Hindlimb muscle (tissue), 1 donor: Measurements from ENCODE around the gene CLEC6A. TPM values are rescaled to one million over a fixed set of nuclear protein-coding genes. Genes with fewer than 3 reads are reported as not detected.
"Not testable (repeated sequence)": the region's sequence is repeated elsewhere in the genome, so short reads cannot be mapped to it uniquely, and the experiment has no call there.

Experiments used
- DNase-seq: peaks from one replicate; pipeline ENCODE4 v3.0.0-alpha.2; 2013
- polyA plus RNA-seq: library from polyadenylated mRNA; unstranded; fragments of 120-200 nt; gene quantifications from one replicate; pipeline ENCODE4 v1.2.1, GENCODE V29; 2013; ENCODE audit not compliant: insufficient read length

CLEC6A gene
- polyA plus RNA-seq, result not detected

- no peak for DNase-seq
Observed at GRCh38 chr12:8455727-8456360, at the start of gene CLEC6A. CLEC6A (plus strand) TSS chr12:8455962; CDS start chr12:8456112, 150 bp downstream.

GRCh38 chr12:8419576-8419975 is 36.2 kb upstream of the CLEC6A start:
- DNase-seq, result not testable (repeated sequence)

- DNase-seq, result no peak
Observed at GRCh38 chr12:8420506-8420905, 35.3 kb upstream of the CLEC6A start.

- not testable (repeated sequence) for DNase-seq
Observed at GRCh38 chr12:8444536-8445278, 11.1 kb upstream of the CLEC6A start.

- no peak for DNase-seq
Observed at GRCh38 chr12:8445731-8446130, 10.0 kb upstream of the CLEC6A start.

GRCh38 chr12:8446642-8447547 is 8.9 kb upstream of the CLEC6A start:
- DNase-seq, result no peak

GRCh38 chr12:8449355-8449859 is 6.4 kb upstream of the CLEC6A start:
- DNase-seq, result no peak

- no peak for DNase-seq
Observed at GRCh38 chr12:8452036-8452435, 3.7 kb upstream of the CLEC6A start.

GRCh38 chr12:8453021-8453513 is 2.7 kb upstream of the CLEC6A start:
- DNase-seq, result no peak

GRCh38 chr12:8453796-8454195 is 2.0 kb upstream of the CLEC6A start:
- no peak for DNase-seq

GRCh38 chr12:8455271-8455670 is 491 bp upstream of the CLEC6A start:
- no peak for DNase-seq

- DNase-seq, result no peak
Observed at GRCh38 chr12:8461426-8461825, 5.7 kb downstream of the CLEC6A start.

GRCh38 chr12:8465301-8465996 is 9.7 kb downstream of the CLEC6A start:
- no peak for DNase-seq

GRCh38 chr12:8466241-8466640 is 10.5 kb downstream of the CLEC6A start:
- no peak for DNase-seq

- no peak for DNase-seq
Observed at GRCh38 chr12:8471090-8471489, 15.3 kb downstream of the CLEC6A start.

GRCh38 chr12:8475508-8476203 is 19.9 kb downstream of the CLEC6A start:
- DNase-seq, result no peak

GRCh38 chr12:8482571-8483061 is 26.9 kb downstream of the CLEC6A start:
- no peak for DNase-seq

- DNase-seq, result no peak
Observed at GRCh38 chr12:8483079-8483478, 27.3 kb downstream of the CLEC6A start.

- DNase-seq, result no peak
Observed at GRCh38 chr12:8491646-8492530, 36.1 kb downstream of the CLEC6A start.

GRCh38 chr12:8493084-8493483 is 37.3 kb downstream of the CLEC6A start:
- peak; percentile 11 for DNase-seq
